GM12892 (cell line): ENCODE measurements around the gene SLC14A1. TPM values are rescaled to one million over a fixed set of nuclear protein-coding genes. Genes with fewer than 3 reads are reported as not detected.
A peak's percentile ranks its signal among the peaks of the same experiment; 100 is the strongest.

Source experiments
- DNase-seq: peaks from one replicate; pipeline ENCODE4 v3.0.0; 2011; ENCODE audit not compliant: insufficient read length
- FAIRE-seq: peaks from 2 replicates; lab custom pipeline; 2011; peaks lifted over from hg19 to GRCh38; lab: Jason Lieb, UNC
- POLR2A ChIP-seq: IDR thresholded peaks from 2 replicates; pipeline ENCODE4 v1.6.1; 2011; ENCODE audit warnings: low read depth, low read length, control low read depth
- POLR2AphosphoS5 ChIP-seq: IDR thresholded peaks from 2 replicates; pipeline ENCODE4 v1.6.1; 2011; ENCODE audit warnings: low read depth, low read length, control low read depth
- TAF1 ChIP-seq: IDR thresholded peaks from 2 replicates; pipeline ENCODE4 v1.6.1; 2011; ENCODE audit warnings: low read depth, mild to moderate bottlenecking, control low read depth, low read length, borderline replicate concordance
- polyA plus RNA-seq: library from polyadenylated mRNA; unstranded; fragments of >200 nt; gene quantifications from one replicate; pipeline ENCODE4 v1.2.1, GENCODE V29; 2012; ENCODE audit warnings: missing spikeins, inconsistent platforms; ENCODE audit not compliant: missing spikeins

SLC14A1 gene
- polyA plus RNA-seq: 0.53 TPM

DNA sequence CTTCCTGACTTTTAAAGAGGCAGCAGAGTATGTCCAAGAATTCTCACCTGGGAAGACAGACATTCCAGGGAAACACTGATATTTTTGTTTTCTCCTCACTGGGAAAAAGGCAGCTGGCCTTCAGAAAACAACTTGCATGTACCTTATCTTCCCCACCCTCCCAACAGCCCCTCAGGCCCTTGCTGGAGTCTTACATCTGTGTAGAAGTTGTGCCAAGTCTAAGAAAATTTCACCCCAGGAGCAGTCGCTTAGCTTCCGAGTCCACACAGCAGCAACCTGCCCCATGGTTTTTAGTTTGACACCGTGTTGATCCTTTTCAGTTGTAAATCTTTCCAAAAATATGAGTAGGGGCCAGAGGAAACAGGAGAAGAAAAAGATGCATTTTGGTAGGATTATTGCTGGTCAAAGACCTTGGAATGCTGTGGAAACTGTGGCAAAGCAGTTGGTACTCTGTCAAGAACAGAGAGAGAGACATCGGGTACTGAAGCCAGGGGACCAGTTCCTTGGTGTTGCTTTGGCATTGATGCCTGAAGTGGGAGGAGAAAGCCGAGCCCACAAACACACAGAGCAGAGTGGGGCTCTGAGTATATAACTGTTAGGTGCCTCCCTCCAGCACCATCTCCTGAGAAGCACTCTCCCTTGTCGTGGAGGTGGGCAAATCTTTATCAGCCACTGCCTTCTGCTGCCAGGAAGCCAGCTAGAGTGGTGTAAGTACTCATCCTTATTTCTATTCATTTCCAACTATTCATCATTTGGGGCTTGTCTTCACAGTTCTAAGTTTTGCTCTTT, at the start of gene SLC14A1:
SLC14A1 (plus strand) TSS at position 615 of the 789 bp plus-strand sequence. CDS start 6,140 bp downstream, outside the sequence.
- TF ChIP-seq TAF1: no peak
- no peak for TF ChIP-seq POLR2A
- DNase-seq (no peak), FAIRE-seq (no peak)

DNA sequence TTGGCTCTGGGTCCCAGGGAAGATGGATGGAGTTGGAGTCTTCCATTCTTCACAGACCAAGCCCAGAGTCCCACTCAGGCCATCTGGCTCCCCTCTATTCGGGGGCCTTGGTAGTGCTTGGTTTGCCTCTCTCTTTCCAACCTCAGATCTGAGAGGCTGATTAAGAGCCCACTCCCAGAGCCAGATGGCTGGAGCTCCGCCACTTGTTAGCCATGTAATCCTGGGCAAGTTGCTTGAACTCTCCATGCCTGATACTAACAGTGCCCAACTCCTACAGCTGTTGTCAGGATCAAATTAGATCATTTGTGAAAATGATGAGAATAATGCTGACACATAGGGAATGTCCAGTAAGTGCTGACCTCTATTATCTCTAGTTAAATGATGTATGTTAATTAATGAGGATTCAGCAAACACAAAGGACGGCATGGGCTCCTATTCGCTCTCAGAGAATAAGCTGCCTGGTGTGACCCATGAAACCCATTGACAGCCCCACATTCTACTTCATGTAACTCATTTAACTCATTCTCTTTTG, 46.6 kb upstream of the SLC14A1 start:
- FAIRE-seq: no peak
- TF ChIP-seq POLR2A (no peak), TAF1 (no peak), POLR2AphosphoS5 (no peak)

DNA sequence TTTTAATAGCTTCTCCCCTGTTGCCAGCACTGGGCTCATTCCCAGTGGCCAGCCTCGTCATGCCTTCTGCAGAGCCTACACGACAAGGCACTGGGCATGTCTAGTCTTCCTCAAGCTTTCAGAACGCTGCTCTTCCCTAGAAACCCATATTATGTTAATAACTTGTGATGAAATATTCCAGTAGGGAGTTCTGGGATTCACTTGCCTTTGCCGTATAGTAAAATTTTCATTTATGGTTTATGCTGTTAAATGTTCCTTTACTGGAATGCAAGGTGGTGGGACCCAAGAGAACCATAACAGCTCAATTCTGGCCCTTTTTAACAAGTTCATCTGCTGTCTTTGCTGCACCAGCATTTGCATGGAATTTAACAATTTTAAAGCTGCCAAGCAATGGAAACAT, 45.5 kb upstream of the SLC14A1 start:
- no peak for FAIRE-seq
- no peak for TF ChIP-seq POLR2A
- TF ChIP-seq TAF1: no peak
- no peak for TF ChIP-seq POLR2AphosphoS5
- no peak for DNase-seq

More for the DNA sequence above, 46.6 kb upstream of the SLC14A1 start:
- DNase-seq: no peak

DNA sequence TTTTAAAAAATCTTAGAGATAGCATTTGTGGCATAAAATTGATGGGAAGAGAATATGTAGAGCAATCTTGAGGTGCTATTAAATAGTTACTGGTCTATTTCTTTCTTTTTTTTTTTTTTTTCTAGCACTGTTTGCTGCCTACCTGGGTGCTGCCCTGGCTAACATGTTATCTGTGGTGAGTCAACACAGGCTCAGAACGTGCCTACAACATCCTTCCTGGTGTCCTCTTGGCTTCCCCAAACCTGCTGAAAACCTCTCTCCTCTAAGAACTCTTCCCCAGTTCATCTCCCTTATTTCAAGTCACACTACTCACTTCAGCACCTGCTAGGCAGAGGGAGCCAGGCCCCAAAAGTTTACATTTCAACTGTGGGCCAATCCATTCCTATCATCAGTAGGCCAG, 45.1 kb upstream of the SLC14A1 start:
- TF ChIP-seq POLR2A: no peak
- no peak for TF ChIP-seq TAF1
- TF ChIP-seq POLR2AphosphoS5: no peak
- DNase-seq: no peak
- FAIRE-seq: no peak

DNA sequence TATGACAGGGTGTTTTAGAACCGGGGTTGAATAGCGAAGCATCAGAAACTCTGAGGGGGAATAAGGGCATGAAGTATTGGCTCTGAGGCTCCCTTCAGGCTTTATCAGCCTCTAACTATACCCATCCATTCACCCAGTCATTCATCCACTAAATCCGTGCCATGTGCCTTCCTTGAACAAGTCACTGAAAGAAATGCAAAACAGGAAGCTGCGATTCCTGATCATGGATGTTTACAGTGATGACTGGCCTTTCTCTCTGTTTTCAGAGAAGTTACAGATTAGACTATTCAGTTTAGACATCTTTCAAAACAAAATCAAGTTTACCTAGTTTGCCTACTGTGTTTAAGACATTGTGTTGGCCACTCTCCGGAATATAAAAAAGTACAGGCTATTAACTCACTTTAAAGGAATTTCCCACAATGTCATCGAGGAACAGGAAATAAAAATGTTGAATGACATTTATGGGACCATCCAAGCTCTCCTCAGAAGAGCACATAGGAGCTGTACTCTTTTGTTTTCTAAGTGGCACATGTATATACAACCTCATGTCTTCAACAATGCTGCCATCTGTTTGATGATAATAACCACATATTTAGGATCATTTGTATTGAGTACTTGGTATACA, 43.8 kb upstream of the SLC14A1 start:
- DNase-seq: no peak
- no peak for FAIRE-seq
- no peak for TF ChIP-seq POLR2A
- no peak for TF ChIP-seq TAF1
- TF ChIP-seq POLR2AphosphoS5: no peak

DNA sequence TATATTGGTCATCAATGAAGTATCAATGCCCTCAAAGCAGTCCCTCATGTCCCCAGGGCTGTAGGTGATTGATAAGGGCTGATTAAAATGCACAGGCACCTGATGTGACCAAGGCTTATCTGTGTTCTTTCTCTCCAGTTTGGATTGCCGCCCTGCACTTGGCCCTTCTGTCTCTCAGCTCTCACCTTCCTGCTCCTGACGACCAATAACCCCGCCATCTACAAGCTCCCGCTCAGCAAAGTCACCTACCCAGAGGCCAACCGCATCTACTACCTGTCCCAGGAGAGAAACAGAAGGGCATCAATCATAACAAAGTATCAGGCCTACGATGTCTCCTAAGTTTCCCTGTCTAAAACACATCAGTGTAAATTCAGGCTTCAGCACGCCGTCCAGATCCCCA, 41.8 kb upstream of the SLC14A1 start:
- DNase-seq: no peak
- TF ChIP-seq TAF1 (no peak), POLR2A (no peak), POLR2AphosphoS5 (no peak)
- FAIRE-seq: no peak

DNA sequence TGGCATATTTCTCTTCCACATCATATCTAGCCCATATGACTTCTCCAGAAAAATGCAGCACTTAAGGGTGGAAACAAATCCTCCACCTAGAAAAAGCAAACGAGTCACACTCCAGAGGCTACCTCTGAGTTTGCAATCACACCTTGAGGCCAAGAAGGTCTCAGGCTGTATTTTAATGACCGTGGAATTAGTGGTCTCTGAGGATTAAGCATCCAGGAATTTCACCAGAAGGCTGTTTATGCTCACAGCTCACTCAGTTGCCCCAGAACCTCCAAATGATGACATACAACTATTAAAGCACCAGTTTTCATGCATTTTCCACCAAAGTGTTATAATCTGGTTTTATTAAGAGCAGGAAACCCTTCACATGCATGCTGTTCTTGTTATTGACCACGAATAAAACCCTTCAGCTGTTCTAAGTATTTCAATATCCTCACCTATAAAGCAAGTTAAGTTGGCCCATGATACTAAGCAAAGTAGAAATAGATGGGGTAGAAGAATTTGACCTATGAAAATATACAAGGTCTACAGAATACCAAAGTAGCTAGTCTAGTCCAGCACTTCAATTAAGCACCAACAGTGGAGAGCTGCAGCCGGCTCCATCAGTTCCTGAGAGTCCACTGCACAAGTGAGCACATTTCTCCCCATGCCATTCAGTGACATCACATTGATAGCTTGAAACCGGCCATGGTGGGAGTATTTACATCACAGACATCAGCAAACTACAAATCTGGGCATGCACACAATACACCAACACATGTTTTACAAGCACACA, 39.5 kb upstream of the SLC14A1 start:
- DNase-seq (no peak), FAIRE-seq (no peak)
- TF ChIP-seq POLR2AphosphoS5: no peak

DNA sequence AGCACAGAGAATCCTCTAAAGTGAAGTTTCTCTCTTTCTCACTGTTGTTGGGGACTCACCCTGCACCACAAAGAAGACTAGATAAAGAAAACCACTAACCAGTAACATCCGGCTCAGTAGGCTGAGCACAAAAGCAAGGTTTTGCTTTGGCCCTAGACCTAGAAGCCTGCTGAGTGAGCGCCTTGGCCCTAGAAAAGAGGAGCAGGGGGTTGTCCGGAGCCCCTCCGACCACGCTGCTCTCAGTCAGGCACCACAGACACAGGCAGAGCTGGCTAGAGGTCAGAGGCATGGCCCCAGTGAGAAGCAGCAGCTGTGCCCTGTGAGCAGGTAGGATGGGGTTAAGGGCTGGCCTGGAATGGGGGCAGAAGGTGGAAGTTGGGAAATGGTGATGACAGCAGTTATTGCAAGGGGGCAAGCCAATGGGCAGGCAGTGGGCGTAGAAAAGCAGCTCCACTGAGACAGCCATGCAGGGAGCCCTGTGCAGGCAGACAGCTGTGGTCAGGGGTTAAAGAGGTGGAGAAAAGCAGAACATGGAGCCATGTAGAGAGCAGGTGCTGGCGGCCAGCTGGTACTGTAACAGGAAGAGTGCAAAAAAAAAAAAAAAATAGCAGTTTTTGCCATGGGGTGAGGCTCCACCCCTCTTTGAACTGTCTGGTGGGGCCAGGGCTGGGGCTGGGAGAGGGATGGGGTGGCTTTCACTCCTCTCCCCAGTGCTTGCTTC, 36.9 kb upstream of the SLC14A1 start:
- DNase-seq (peak; percentile 45), FAIRE-seq (peak; percentile 83)
- TF ChIP-seq POLR2AphosphoS5 (peak; percentile 43; the same call in 1 of the 2 replicates), POLR2A (peak; percentile 27; the same call in 1 of the 2 replicates), TAF1 (no peak)

DNA sequence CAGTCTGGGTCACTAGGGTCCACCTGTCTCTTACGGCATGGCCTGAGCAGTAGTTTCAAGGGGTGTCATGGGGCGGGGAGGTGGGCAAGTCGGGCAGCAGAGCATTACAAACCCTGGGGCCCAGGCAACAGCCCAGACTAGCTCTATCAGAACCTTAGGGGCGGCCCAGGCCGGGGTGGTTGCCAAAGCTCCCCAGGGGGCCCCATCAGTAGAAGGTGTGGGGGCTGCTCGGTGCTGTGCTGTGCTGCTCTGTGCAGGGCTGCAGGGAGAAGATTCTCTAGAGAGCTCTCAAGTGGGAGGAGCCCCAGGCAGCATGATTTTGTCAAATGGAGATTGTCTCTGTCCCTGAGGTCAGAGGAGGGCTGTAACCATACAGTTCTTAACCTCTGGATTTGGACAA, 36.4 kb upstream of the SLC14A1 start:
- DNase-seq (peak; percentile 15), FAIRE-seq (no peak)
- TF ChIP-seq TAF1: no peak
- no peak for TF ChIP-seq POLR2AphosphoS5
- no peak for TF ChIP-seq POLR2A

DNA sequence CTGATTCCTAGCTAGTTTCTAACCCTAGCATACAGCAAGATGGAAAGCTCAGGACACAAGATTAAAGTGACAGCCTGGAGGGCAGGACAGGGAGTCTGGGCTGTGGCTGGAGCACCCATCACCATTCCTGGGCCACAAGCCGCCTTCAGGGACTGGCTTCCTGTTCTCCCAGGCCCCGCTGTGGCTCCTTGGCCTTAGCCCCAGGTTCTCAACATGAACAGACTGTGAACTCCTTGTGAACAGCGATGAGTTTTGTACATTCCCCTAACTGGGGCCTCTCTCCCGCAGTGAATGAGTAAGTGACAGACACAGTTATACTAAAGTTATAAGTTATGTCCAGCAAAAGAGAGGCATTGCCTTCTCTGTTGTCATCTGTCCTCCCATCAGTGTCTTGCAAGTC, 35.9 kb upstream of the SLC14A1 start:
- no peak for TF ChIP-seq TAF1
- TF ChIP-seq POLR2A: no peak
- TF ChIP-seq POLR2AphosphoS5: no peak
- FAIRE-seq (no peak), DNase-seq (no peak)
